Neural progenitor cell (in vitro differentiated cells): ENCODE measurements around the gene CEP97. TPM values are rescaled to one million over a fixed set of nuclear protein-coding genes. Genes with fewer than 3 reads are reported as not detected.
"Not testable (repeated sequence)": the region's sequence is repeated elsewhere in the genome, so short reads cannot be mapped to it uniquely, and the experiment has no call there.

Experiments
- DNase-seq: peaks from one replicate; pipeline ENCODE4 v3.0.0-alpha.2; 2016; ENCODE audit warnings: low spot score
- H2AFZ ChIP-seq: fragments of 200-600 bp; sonication (generic); replicated peaks from 2 replicates; pipeline ENCODE4 v1.6.1; 2016; ENCODE audit warnings: antibody characterized with exemption
- H3F3A ChIP-seq: fragments of 200-600 bp; sonication (generic); 2 replicates; pipeline ENCODE4 v1.6.1; 2016; ENCODE audit warnings: antibody characterized with exemption, low read depth
- H3K27ac ChIP-seq: fragments of 200-600 bp; sonication (generic); 2 replicates; pipeline ENCODE4 v1.5.1; 2016; ENCODE audit warnings: mild to moderate bottlenecking
- H3K27me3 ChIP-seq: fragments of 200-600 bp; sonication (generic); 2 replicates; pipeline ENCODE4 v1.6.1; 2016; ENCODE audit warnings: mild to moderate bottlenecking, moderate library complexity
- H3K36me3 ChIP-seq: fragments of 200-600 bp; sonication (generic); 2 replicates; pipeline ENCODE4 v1.5.1; 2016
- H3K4me1 ChIP-seq: fragments of 200-600 bp; sonication (generic); 2 replicates; pipeline ENCODE4 v1.6.1; 2016; ENCODE audit warnings: mixed run types
- H3K4me2 ChIP-seq: fragments of 200-600 bp; sonication (generic); 2 replicates; pipeline ENCODE4 v1.6.1; 2016
- H3K4me3 ChIP-seq: fragments of 200-600 bp; sonication (generic); 2 replicates; pipeline ENCODE4 v1.5.1; 2016
- H3K79me2 ChIP-seq: fragments of 200-600 bp; sonication (generic); 2 replicates; pipeline ENCODE4 v1.6.1; 2016; ENCODE audit warnings: low read depth
- H3K9ac ChIP-seq: fragments of 200-600 bp; sonication (generic); 2 replicates; pipeline ENCODE4 v1.6.1; 2016
- H3K9me3 ChIP-seq: fragments of 200-600 bp; sonication (generic); 2 replicates; pipeline ENCODE4 v1.5.1; 2016; ENCODE audit warnings: low read depth
- H4K20me1 ChIP-seq: fragments of 200-600 bp; sonication (generic); 2 replicates; pipeline ENCODE4 v1.6.1; 2016; ENCODE audit warnings: low read depth
- H3K27ac Mint-ChIP-seq: 3 replicates; pipeline ENCODE4 v1.8.0; 2021; ENCODE audit warnings: mixed read lengths
- H3K27me3 Mint-ChIP-seq: 2 replicates; pipeline ENCODE4 v1.8.0; 2022; ENCODE audit warnings: low read depth, mild to moderate bottlenecking, inconsistent platforms, moderate library complexity, mixed read lengths; ENCODE audit not compliant: insufficient read depth
- H3K36me3 Mint-ChIP-seq: 3 replicates; pipeline ENCODE4 v1.8.0; 2021; ENCODE audit warnings: mixed read lengths
- H3K4me1 Mint-ChIP-seq: 3 replicates; pipeline ENCODE4 v1.8.0; 2021; ENCODE audit warnings: mixed read lengths
- H3K4me3 Mint-ChIP-seq: 3 replicates; pipeline ENCODE4 v1.8.0; 2021; ENCODE audit warnings: mild to moderate bottlenecking, moderate library complexity, mixed read lengths
- H3K9me3 Mint-ChIP-seq: 3 replicates; pipeline ENCODE4 v1.8.0; 2020; ENCODE audit warnings: mixed read lengths
- EZH2 ChIP-seq: fragments of 200-600 bp; sonication (generic); IDR thresholded peaks from 2 replicates; pipeline ENCODE4 v1.6.1; 2017; ENCODE audit warnings: antibody characterized with exemption, mild to moderate bottlenecking, moderate library complexity
- EZH2phosphoT487 ChIP-seq: fragments of 200-600 bp; sonication (generic); IDR thresholded peaks from 2 replicates; pipeline ENCODE4 v1.6.1; 2017; ENCODE audit warnings: antibody characterized with exemption
- total RNA-seq: library from RNA; depleted of rRNA; stranded (reverse); fragments of >200 nt; gene quantifications from 2 replicates; pipeline ENCODE4 v1.2.3, GENCODE V29; 2015; ENCODE audit warnings: low replicate concordance
- TF ChIP-seq, protein P1 (sequence below): fragments of 200-600 bp; sonication (generic); IDR thresholded peaks from 2 replicates; pipeline ENCODE4 v1.5.1; 2017; ENCODE audit warnings: antibody characterized with exemption, mild to moderate bottlenecking

The CEP97 gene
- total RNA-seq, 1 donor from 2014 or later = 46.1 TPM

DNA sequence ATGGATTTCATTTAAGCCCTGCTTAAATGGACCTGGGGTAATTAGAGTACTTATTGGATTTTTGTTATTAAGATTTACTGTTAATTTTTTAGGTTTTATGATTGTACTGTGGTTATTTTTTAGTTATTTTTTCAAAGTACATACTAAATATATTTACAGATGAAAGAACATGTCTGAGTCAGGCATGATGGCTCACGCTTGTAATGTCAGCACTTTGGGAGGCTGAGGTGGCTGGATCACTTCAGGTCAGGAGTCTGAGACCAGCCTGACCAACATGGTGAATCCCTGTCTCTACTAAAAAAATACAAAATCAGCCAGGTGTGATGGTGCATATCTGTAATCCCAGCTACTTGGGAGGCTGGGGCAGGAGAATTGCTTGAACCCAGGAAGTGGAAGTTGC, 21.7 kb upstream of the CEP97 start:
- H2AFZ ChIP-seq = no peak overlapping the region
- H3K4me2 ChIP-seq = no peak overlapping the region
- no peak for DNase-seq
- no peaks in the 10 kb centered on the region for H3K4me1 ChIP-seq
- H3K36me3 ChIP-seq = no peaks in the 10 kb centered on the region
- H3K9me3 ChIP-seq = no peaks in the 10 kb centered on the region
- no peaks in the 10 kb centered on the region for H3K27me3 ChIP-seq
- H3F3A ChIP-seq = no peaks in the 10 kb centered on the region
- no peak overlapping the region for H3K9ac ChIP-seq
- no peak overlapping the region for H3K27ac Mint-ChIP-seq
- no peak overlapping the region for H3K4me3 ChIP-seq
- H3K36me3 Mint-ChIP-seq = no peaks in the 10 kb centered on the region
- no peaks in the 10 kb centered on the region for H4K20me1 ChIP-seq
- TF ChIP-seq EZH2 (no peak), EZH2phosphoT487 (no peak)
- TF ChIP-seq, protein P1, sequence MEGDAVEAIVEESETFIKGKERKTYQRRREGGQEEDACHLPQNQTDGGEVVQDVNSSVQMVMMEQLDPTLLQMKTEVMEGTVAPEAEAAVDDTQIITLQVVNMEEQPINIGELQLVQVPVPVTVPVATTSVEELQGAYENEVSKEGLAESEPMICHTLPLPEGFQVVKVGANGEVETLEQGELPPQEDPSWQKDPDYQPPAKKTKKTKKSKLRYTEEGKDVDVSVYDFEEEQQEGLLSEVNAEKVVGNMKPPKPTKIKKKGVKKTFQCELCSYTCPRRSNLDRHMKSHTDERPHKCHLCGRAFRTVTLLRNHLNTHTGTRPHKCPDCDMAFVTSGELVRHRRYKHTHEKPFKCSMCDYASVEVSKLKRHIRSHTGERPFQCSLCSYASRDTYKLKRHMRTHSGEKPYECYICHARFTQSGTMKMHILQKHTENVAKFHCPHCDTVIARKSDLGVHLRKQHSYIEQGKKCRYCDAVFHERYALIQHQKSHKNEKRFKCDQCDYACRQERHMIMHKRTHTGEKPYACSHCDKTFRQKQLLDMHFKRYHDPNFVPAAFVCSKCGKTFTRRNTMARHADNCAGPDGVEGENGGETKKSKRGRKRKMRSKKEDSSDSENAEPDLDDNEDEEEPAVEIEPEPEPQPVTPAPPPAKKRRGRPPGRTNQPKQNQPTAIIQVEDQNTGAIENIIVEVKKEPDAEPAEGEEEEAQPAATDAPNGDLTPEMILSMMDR = no peak
- H3K4me1 Mint-ChIP-seq = peaks cover 2% of the 10 kb centered on the region
- no peaks in the 10 kb centered on the region for H3K79me2 ChIP-seq
- H3K27ac ChIP-seq = no peak overlapping the region
- H3K4me3 Mint-ChIP-seq = no peak overlapping the region
- no peaks in the 10 kb centered on the region for H3K9me3 Mint-ChIP-seq
- H3K27me3 Mint-ChIP-seq = peaks cover 2% of the 10 kb centered on the region

DNA sequence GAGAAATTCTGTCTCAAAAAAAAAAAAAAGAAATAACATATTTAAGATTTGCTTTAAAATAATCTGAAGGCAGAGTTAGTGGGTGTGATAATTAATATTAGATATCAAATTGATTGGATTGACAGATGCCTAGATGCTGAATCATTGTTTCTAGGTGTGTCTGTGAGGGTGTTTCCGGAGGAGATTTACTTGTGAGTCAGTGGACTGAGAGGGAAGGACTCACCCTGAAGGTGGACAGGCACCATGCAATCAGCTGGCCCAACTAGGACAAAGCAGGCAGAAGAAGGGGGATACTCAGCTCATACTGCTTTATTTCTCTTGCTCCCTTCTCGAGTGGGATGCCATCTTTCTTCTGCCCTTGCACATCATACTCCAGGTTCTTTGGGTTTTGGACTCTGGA, 21.2 kb upstream of the CEP97 start:
- Mint-ChIP-seq H3K9me3 (no peaks in the 10 kb centered on the region), H3K36me3 (no peaks in the 10 kb centered on the region), H3K4me1 (peaks cover 2% of the 10 kb centered on the region), H3K27ac (no peak overlapping the region), H3K27me3 (peaks cover 2% of the 10 kb centered on the region), H3K4me3 (no peak overlapping the region)
- TF ChIP-seq, protein P1 = no peak
- no peak for TF ChIP-seq EZH2phosphoT487
- TF ChIP-seq EZH2 = no peak
- Histone ChIP-seq H3K9ac (no peak overlapping the region), H3K9me3 (no peaks in the 10 kb centered on the region), H3K27me3 (no peaks in the 10 kb centered on the region), H4K20me1 (no peaks in the 10 kb centered on the region), H3K4me2 (no peak overlapping the region), H3K79me2 (no peaks in the 10 kb centered on the region), H2AFZ (no peak overlapping the region), H3K4me1 (no peaks in the 10 kb centered on the region), H3K27ac (no peak overlapping the region), H3K4me3 (no peak overlapping the region), H3F3A (no peaks in the 10 kb centered on the region), H3K36me3 (no peaks in the 10 kb centered on the region)
- DNase-seq = no peak

DNA sequence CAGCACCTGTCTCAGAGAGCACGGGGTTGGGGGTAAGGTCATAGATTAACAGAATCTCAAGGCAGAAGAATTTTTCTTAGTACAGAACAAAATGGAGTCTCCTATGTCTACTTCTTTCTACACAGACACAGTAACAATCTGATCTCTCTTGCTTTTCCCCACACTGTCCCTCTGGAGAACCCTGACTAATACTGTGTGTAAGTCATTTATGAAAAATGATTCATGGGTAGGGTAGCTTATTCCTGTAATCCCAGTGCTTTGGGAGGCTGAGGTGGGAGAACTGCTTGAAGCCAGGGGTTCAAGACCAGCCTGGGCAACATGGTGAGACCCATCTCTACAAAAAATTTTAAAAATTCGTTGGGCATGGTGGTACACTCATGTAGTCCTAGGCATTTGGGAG, 19.8 kb upstream of the CEP97 start:
- not testable (repeated sequence) for H2AFZ ChIP-seq, H3K9ac ChIP-seq, H3K4me3 ChIP-seq, H3K79me2 ChIP-seq, H3K27ac Mint-ChIP-seq, H3K36me3 Mint-ChIP-seq, H3K4me2 ChIP-seq, H3K9me3 ChIP-seq, H3K36me3 ChIP-seq, H3K27me3 ChIP-seq, H3K4me1 Mint-ChIP-seq, H3K9me3 Mint-ChIP-seq, H3F3A ChIP-seq, H3K4me3 Mint-ChIP-seq, H3K4me1 ChIP-seq, H4K20me1 ChIP-seq, H3K27me3 Mint-ChIP-seq, H3K27ac ChIP-seq, DNase-seq

DNA sequence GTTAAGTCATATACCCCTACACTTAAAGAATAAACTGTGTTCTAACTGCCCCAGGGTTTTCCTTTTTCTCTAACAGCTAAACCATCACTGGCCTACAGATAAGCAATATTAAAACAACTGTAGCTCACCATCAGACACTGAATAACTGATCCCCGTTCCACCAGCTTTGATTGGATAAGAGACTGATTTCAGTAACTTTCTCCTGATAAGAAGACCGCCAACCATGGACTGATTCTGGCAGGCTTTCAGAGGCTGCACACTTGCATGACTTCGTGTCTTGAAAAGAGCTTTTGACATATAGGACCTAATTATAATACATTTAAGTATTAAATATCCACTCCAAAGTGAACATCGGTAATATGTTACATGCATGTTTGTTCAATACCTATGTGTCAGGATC, 15.3 kb upstream of the CEP97 start:
- TF ChIP-seq EZH2phosphoT487 = no peak
- TF ChIP-seq EZH2 = no peak
- TF ChIP-seq, protein P1 = no peak
- Mint-ChIP-seq H3K4me1 (no peaks in the 10 kb centered on the region), H3K27ac (no peak overlapping the region), H3K9me3 (no peaks in the 10 kb centered on the region), H3K4me3 (no peak overlapping the region), H3K36me3 (no peaks in the 10 kb centered on the region), H3K27me3 (no peaks in the 10 kb centered on the region)
- no peaks in the 10 kb centered on the region for H3K36me3 ChIP-seq
- no peak for DNase-seq
- no peaks in the 10 kb centered on the region for H3K9me3 ChIP-seq
- H3K27ac ChIP-seq = no peak overlapping the region
- H3K27me3 ChIP-seq = no peaks in the 10 kb centered on the region
- H3K79me2 ChIP-seq = no peaks in the 10 kb centered on the region
- H2AFZ ChIP-seq = no peak overlapping the region
- no peak overlapping the region for H3K9ac ChIP-seq
- no peaks in the 10 kb centered on the region for H4K20me1 ChIP-seq
- H3K4me2 ChIP-seq = no peak overlapping the region
- H3K4me3 ChIP-seq = no peak overlapping the region
- H3F3A ChIP-seq = no peaks in the 10 kb centered on the region
- no peaks in the 10 kb centered on the region for H3K4me1 ChIP-seq
